Right lobe of liver (tissue), 6 donors: ENCODE data around the gene TRPM7. TPM values are rescaled to one million over a fixed set of nuclear protein-coding genes. Genes with fewer than 3 reads are reported as not detected.

Experiments used
- ATAC-seq, 4 donors: fragments of 200-7000 bp; cut with Tn5 transposase; one replicate each; pipeline ENCODE4 v1.9.1; 2020; ENCODE audit warnings: mild to moderate bottlenecking in 4 of 4, moderate library complexity in 4 of 4
- DNase-seq, 3 donors: peaks; one replicate each; pipeline ENCODE4 v3.0.0-alpha.2; 2020
- H3K27ac ChIP-seq, 3 donors: fragments of 200-600 bp; one replicate each; pipeline ENCODE4 v1.8.0; 2022
- H3K27me3 ChIP-seq, 2 donors: fragments of 200-600 bp; one replicate each; pipeline ENCODE4 v1.8.0; 2022
- H3K36me3 ChIP-seq, 4 donors: fragments of 200-600 bp; sonication (generic) in 1 of 4; one replicate each; pipeline versions ENCODE4 v1.5.1 to v1.8.0; 2017 to 2022; ENCODE audit warnings: control low read depth in 1 of 4
- H3K4me1 ChIP-seq, 4 donors: fragments of 200-600 bp; sonication (generic) in 1 of 4; one replicate each; pipeline versions ENCODE4 v1.5.1 to v1.8.0; 2017 to 2022; ENCODE audit warnings: control low read depth in 1 of 4
- H3K4me3 ChIP-seq, 3 donors: fragments of 200-600 bp; one replicate each; pipeline ENCODE4 v1.8.0; 2022
- H3K9me3 ChIP-seq, 4 donors: fragments of 200-600 bp; sonication (generic) in 1 of 4; one replicate each; pipeline versions ENCODE4 v1.5.1 to v1.8.0; 2017 to 2022; ENCODE audit warnings: control low read depth in 1 of 4
- POLR2A ChIP-seq: fragments of 450-650 bp; IDR thresholded peaks from one replicate; pipeline ENCODE4 v1.6.1; 2017; ENCODE audit warnings: antibody characterized with exemption, mild to moderate bottlenecking
- whole genome bisulfite sequencing: methylation state at CpG from one replicate; pipeline ENCODE4 v1.1.6; 2018; ENCODE audit warnings: low coverage, low lambda C conversion rate; ENCODE audit not compliant: insufficient coverage; ENCODE audit errors: missing lambda C conversion rate; 5-methylcytosine and 5-hydroxymethylcytosine counted together
- intact Hi-C, 2 donors: fragments of 100-400 bp; cut with DNase I; formaldehyde crosslinking; loops; one replicate each; pipeline versions ENCODE4 v1.11.2 to v1.14.1; 2022
- total RNA-seq, 6 experiments: library from RNA; depleted of rRNA in 2 of 6; stranded (reverse); fragments of >200 nt in 2 of 6; fragmentation: NEBNext Ultra II Directional in 3 of 6; extraction: Animal tissue kit (Norgen Biotek cat#: 25700) in 3 of 6; gene quantifications; one replicate each; pipeline versions ENCODE4 v1.1.0 to v1.2.4, GENCODE V29; 2016 to 2023
- TF ChIP-seq, protein P1 (sequence below), 4 donors: fragments of 200-600 bp in 3 of 4; fragments of 450-650 bp in 1 of 4; IDR thresholded peaks; one replicate each; pipeline versions ENCODE4 v1.5.1 to v1.8.0; 2016 to 2022; ENCODE audit warnings: antibody characterized with exemption in 4 of 4, mild to moderate bottlenecking in 2 of 4
- donor health status: DM: no; HTN: yes; CAD: no.
- donor health status: DM: no; HTN: no; CAD: no.
- donor health status: DM: no; HTN: no; CAD: no.
- donor health status: DM: no; HTN: yes; CAD: no.
- donor health status: DM: no; HTN: yes; CAD: no.

TRPM7 gene
- total RNA-seq, 6 experiments from 2014 or later, result 20.9 to 31.9 (median 24.7) TPM

DNA sequence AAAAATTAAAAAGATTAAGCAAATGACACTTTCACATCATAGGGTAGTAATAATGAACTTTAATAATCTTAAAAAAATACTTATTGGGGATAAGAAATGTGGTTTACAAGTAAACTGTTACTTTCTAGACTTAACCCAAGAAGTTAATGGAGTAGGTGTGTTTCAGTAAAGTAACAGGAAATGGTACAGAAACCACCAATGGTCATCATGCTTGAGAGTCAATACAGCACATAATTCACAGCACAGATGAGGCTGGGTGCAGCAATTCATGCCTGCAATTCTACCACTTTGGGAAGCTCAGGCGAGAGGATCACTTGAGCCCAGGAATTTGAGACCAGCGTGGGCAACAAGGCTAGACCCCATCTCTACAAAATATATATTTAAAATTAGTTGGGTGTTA is 128.6 kb downstream of the TRPM7 start:
- intact Hi-C loops, result no loop called here

DNA sequence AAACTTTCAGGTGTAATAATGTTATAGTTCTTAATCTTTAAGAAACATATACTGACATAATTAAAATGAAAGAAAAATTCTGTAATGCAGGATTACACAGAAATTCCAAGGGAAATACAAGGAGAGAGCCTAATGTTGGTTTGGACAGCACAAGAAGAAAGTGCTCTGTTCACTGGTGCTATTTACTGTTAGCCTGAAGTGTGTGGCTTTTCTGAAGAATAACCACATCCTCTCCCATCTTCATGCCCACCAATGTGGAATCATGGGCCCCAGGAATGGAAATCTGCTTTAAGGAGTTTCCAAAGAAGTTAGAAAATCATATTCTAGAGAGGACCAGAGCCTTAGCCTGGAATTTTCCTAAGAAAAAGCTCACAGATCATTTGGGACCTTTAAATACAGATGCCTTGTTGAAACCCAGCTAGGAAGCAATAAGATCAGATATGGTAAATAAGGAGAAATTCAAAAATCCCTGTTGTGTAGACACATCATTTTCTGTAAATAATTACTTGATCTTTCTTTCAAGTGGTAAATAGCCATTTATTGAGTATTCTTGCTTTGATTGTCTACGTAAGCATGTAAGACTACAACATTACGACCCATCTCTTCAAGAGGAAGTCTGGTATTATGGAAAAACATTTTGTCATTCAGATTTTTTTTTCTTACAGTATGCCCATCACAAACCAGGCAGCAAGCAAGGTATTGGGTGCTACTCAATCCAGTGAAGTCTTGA is 129.8 kb downstream of the TRPM7 start:
- no peaks in the 10 kb centered on the region for H3K27me3 ChIP-seq
- intact Hi-C loops, result no loop called here
- 76% methylated on average over 2 of the region's 2 CpGs for WGBS
- no peak for ATAC-seq
- H3K36me3 ChIP-seq, result peaks cover 0 to 8% (median 2%) of the 10 kb centered on the region in 4 donors
- no peaks in the 10 kb centered on the region for H3K9me3 ChIP-seq
- H3K27ac ChIP-seq, result no peak overlapping the region
- no peak for TF ChIP-seq POLR2A
- TF ChIP-seq, protein P1, sequence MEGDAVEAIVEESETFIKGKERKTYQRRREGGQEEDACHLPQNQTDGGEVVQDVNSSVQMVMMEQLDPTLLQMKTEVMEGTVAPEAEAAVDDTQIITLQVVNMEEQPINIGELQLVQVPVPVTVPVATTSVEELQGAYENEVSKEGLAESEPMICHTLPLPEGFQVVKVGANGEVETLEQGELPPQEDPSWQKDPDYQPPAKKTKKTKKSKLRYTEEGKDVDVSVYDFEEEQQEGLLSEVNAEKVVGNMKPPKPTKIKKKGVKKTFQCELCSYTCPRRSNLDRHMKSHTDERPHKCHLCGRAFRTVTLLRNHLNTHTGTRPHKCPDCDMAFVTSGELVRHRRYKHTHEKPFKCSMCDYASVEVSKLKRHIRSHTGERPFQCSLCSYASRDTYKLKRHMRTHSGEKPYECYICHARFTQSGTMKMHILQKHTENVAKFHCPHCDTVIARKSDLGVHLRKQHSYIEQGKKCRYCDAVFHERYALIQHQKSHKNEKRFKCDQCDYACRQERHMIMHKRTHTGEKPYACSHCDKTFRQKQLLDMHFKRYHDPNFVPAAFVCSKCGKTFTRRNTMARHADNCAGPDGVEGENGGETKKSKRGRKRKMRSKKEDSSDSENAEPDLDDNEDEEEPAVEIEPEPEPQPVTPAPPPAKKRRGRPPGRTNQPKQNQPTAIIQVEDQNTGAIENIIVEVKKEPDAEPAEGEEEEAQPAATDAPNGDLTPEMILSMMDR (IDR thresholded peaks at IDR 0.05), result no peak
- H3K4me3 ChIP-seq, result no peak overlapping the region
- DNase-seq, result no peak
- no peaks in the 10 kb centered on the region for H3K4me1 ChIP-seq

More for the DNA sequence above, 128.6 kb downstream of the TRPM7 start:
- 96% methylated on average over 2 of the region's 2 CpGs for WGBS
- Histone ChIP-seq H3K4me1 (no peaks in the 10 kb centered on the region), H3K4me3 (no peak overlapping the region), H3K36me3 (peaks cover 0 to 17% (median 3%) of the 10 kb centered on the region in 4 donors), H3K27ac (no peak overlapping the region), H3K27me3 (no peaks in the 10 kb centered on the region), H3K9me3 (no peaks in the 10 kb centered on the region)
- DNase-seq (no peak), ATAC-seq (no peak)
- TF ChIP-seq POLR2A, result no peak
- TF ChIP-seq, protein P1 (IDR thresholded peaks at IDR 0.05), result no peak

DNA sequence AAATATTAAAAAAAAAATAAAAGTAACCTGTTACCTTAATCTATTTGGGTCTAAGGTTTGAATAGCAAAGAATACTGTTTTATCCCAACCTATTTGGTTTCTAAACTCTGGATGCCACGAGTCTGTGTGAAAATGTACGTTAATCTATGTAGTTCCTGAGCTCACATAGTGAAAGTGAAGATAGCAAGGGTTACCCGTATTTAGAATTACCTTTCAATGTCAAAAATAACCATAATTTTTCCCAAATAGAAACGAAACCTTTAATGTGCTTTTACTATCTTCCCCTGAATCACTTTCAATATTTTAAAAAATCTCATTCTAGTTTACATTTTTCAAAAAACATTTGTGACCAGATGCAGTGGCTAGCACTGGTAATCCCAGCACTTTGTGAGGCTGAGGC is 134.4 kb downstream of the TRPM7 start:
- no peak overlapping the region for H3K4me3 ChIP-seq
- no peak for DNase-seq
- no peaks in the 10 kb centered on the region for H3K4me1 ChIP-seq
- no peak overlapping the region for H3K27ac ChIP-seq
- no peaks in the 10 kb centered on the region for H3K27me3 ChIP-seq
- no peak for ATAC-seq
- TF ChIP-seq POLR2A, result no peak
- TF ChIP-seq, protein P1 (IDR thresholded peaks at IDR 0.05), result no peak
- H3K36me3 ChIP-seq, result no peaks in the 10 kb centered on the region
- intact Hi-C loops, result no loop called here
- WGBS, result 83% methylated on average over 4 of the region's 4 CpGs
- H3K9me3 ChIP-seq, result no peaks in the 10 kb centered on the region

DNA sequence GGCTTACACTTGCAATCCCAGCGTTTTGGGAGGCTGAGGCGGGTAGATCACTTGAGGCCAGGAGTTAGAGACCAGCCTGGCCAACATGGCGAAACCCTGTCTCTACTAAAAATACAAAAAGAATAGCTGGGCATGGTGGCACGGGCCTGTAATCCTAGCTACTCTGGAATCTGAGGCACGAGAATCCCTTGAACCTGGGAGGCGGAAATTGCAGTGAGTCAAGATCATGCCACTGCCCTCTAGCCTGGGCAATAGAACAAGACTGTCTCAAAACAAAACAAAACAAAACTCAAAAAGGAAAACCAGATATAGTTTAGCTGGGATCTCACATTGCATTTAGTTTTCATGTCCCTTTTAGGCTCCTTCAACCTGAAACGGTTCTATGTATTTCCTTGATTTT is 137.3 kb downstream of the TRPM7 start:
- intact Hi-C loops, result no loop called here
- ATAC-seq (no peak), DNase-seq (no peak)
- Histone ChIP-seq H3K4me1 (no peaks in the 10 kb centered on the region), H3K9me3 (no peaks in the 10 kb centered on the region), H3K4me3 (no peak overlapping the region), H3K27me3 (no peaks in the 10 kb centered on the region), H3K36me3 (no peaks in the 10 kb centered on the region), H3K27ac (no peak overlapping the region)
- 79% methylated on average over 4 of the region's 7 CpGs for WGBS
- TF ChIP-seq POLR2A, result no peak
- TF ChIP-seq, protein P1 (IDR thresholded peaks at IDR 0.05), result no peak
